HG03460 (cell line): ENCODE results near the gene PKP1.

Experiments
- ATAC-seq: cut with Tn5 transposase; IDR thresholded peaks from one replicate; pipeline ENCODE4 v1.9.1; 2021; ENCODE audit not compliant: unreplicated experiment

Gene PKP1

GRCh38 chr1:201350361-201350725, 67.0 kb downstream of the PKP1 start:
- no peak for ATAC-seq

GRCh38 chr1:201350884-201351283, 67.6 kb downstream of the PKP1 start:
- no peak for ATAC-seq

- ATAC-seq = no peak
Observed at GRCh38 chr1:201351617-201352016, 68.3 kb downstream of the PKP1 start.

- ATAC-seq = no peak
Observed at GRCh38 chr1:201353186-201353940, 70.1 kb downstream of the PKP1 start.

GRCh38 chr1:201354151-201354900, 71.0 kb downstream of the PKP1 start:
- ATAC-seq = no peak

- ATAC-seq = no peak
Observed at GRCh38 chr1:201354901-201355295, 71.6 kb downstream of the PKP1 start.

GRCh38 chr1:201355471-201355870, 72.2 kb downstream of the PKP1 start:
- ATAC-seq = no peak

- no peak for ATAC-seq
Observed at GRCh38 chr1:201356236-201356635, 72.9 kb downstream of the PKP1 start.

- ATAC-seq = no peak
Observed at GRCh38 chr1:201356701-201357100, 73.4 kb downstream of the PKP1 start.

- no peak for ATAC-seq
Observed at GRCh38 chr1:201357211-201357610, 73.9 kb downstream of the PKP1 start.

- no peak for ATAC-seq
Observed at GRCh38 chr1:201357636-201358348, 74.5 kb downstream of the PKP1 start.

GRCh38 chr1:201358596-201358995, 75.3 kb downstream of the PKP1 start:
- ATAC-seq = no peak

- ATAC-seq = no peak
Observed at GRCh38 chr1:201359031-201359872, 75.9 kb downstream of the PKP1 start.

- no peak for ATAC-seq
Observed at GRCh38 chr1:201359873-201360210, 76.5 kb downstream of the PKP1 start.

- ATAC-seq = no peak
Observed at GRCh38 chr1:201360486-201360885, 77.2 kb downstream of the PKP1 start.

- no peak for ATAC-seq
Observed at GRCh38 chr1:201360901-201361651, 77.8 kb downstream of the PKP1 start.

GRCh38 chr1:201361652-201362504, 78.6 kb downstream of the PKP1 start:
- ATAC-seq = no peak

GRCh38 chr1:201362906-201363305, 79.6 kb downstream of the PKP1 start:
- no peak for ATAC-seq

GRCh38 chr1:201363467-201363866, 80.2 kb downstream of the PKP1 start:
- no peak for ATAC-seq

- no peak for ATAC-seq
Observed at GRCh38 chr1:201364808-201365105, 81.5 kb downstream of the PKP1 start.
